ENCODE data around the gene SOS2.

Gene SOS2

DNA sequence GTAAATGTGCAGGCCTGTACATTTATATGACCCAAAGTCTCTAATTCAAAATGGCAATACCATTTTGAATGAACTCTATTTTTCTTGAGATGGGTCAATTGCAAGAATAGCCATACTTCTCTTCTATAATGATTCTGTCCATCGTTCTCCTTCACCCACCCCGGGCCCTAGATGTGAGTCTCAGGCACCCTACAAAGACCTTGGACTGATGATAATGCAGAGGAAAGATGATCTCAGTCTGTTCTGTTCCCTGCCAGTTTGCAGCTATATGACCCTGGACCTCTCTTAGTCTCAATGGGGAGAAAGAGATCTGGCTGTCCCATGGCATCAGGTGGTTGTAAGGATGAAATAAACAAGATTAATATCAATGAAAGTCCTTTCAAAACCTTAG, 145.1 kb downstream of the SOS2 start:
- TF ChIP-seq EZH2 (IDR thresholded peaks at IDR 0.05; ENCODE audit: borderline replicate concordance, low read length): no peak
- TF ChIP-seq, protein P1, sequence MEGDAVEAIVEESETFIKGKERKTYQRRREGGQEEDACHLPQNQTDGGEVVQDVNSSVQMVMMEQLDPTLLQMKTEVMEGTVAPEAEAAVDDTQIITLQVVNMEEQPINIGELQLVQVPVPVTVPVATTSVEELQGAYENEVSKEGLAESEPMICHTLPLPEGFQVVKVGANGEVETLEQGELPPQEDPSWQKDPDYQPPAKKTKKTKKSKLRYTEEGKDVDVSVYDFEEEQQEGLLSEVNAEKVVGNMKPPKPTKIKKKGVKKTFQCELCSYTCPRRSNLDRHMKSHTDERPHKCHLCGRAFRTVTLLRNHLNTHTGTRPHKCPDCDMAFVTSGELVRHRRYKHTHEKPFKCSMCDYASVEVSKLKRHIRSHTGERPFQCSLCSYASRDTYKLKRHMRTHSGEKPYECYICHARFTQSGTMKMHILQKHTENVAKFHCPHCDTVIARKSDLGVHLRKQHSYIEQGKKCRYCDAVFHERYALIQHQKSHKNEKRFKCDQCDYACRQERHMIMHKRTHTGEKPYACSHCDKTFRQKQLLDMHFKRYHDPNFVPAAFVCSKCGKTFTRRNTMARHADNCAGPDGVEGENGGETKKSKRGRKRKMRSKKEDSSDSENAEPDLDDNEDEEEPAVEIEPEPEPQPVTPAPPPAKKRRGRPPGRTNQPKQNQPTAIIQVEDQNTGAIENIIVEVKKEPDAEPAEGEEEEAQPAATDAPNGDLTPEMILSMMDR (IDR thresholded peaks at IDR 0.05; ENCODE audit: low read length): no peak
- Histone ChIP-seq H3K36me3 (ENCODE audit: insufficient read depth, low read length) (no peaks in the 10 kb centered on the region), H3K27me3 (ENCODE audit: insufficient read depth, low read length) (no peaks in the 10 kb centered on the region), H3K4me2 (ENCODE audit: low read length) (no peak overlapping the region), H3K9me3 (ENCODE audit: low read length) (no peaks in the 10 kb centered on the region), H3K4me1 (ENCODE audit: insufficient read depth, low read length, severe bottlenecking) (peaks cover 45% of the 10 kb centered on the region), H2AFZ (ENCODE audit: low read length) (no peak overlapping the region), H4K20me1 (ENCODE audit: insufficient read depth, low read length) (no peaks in the 10 kb centered on the region), H3K79me2 (ENCODE audit: insufficient read depth, low read length) (no peaks in the 10 kb centered on the region), H3K27ac (ENCODE audit: low read depth, low read length, poor library complexity, severe bottlenecking) (peak overlapping the region; percentile 60), H3K9ac (ENCODE audit: low read length) (no peak overlapping the region; the same call in 1 of the 2 replicates), H3K9me2 (ENCODE audit: low read depth, low read length) (no peaks in the 10 kb centered on the region), H3F3A (ENCODE audit: insufficient read depth, low read length) (no peaks in the 10 kb centered on the region), H3K4me3 (ENCODE audit: low read depth, low read length, poor library complexity, severe bottlenecking) (no peak overlapping the region)

DNA sequence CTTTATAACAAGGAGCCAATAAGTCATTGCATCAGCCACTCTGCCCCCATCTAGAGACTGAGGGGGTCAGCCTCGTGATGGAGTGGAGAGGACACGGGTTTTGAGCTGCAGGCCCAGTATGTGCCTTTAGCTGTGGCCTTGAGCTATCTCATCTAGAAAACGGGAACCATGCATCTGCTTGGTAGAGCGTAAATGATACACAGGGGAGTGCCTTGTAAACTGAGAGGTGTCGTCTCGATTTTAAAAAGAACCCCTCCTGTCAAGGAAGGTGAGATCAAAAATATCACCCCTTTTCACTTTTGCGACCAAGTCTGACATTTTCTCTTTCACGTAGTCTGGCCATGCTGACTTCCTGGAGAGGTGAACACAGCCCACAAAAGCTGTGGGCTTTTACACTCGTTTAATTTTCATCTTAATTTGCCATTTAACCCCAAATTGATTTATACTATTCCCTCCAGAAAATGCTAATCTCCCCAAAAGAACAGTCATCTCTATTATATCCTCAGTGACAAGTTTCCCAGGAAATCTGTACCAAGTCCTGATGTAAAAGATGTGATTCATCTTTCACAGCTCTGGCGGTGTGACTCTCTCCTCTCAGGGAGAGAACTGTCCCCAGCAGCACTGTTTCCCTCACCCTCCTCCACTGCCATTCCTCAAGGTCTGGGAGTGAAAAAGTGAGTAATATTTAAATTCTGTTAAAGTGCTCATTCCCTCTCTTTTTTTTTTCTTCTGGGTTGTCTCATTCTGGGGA, 145.6 kb downstream of the SOS2 start:
- Histone ChIP-seq H3K36me3 (ENCODE audit: insufficient read depth, low read length) (no peaks in the 10 kb centered on the region), H3K27me3 (ENCODE audit: insufficient read depth, low read length) (no peaks in the 10 kb centered on the region), H4K20me1 (ENCODE audit: insufficient read depth, low read length) (no peaks in the 10 kb centered on the region), H3K4me3 (ENCODE audit: low read depth, low read length, poor library complexity, severe bottlenecking) (no peak overlapping the region), H3K9ac (ENCODE audit: low read length) (peak overlapping the region; percentile 37; the same call in 1 of the 2 replicates), H3K4me2 (ENCODE audit: low read length) (peak overlapping the region; percentile 47), H3K9me3 (ENCODE audit: low read length) (no peaks in the 10 kb centered on the region), H2AFZ (ENCODE audit: low read length) (peak overlapping the region; percentile 78), H3K9me2 (ENCODE audit: low read depth, low read length) (no peaks in the 10 kb centered on the region), H3F3A (ENCODE audit: insufficient read depth, low read length) (no peaks in the 10 kb centered on the region), H3K4me1 (ENCODE audit: insufficient read depth, low read length, severe bottlenecking) (peaks cover 45% of the 10 kb centered on the region), H3K27ac (ENCODE audit: low read depth, low read length, poor library complexity, severe bottlenecking) (peak overlapping the region; percentile 60), H3K79me2 (ENCODE audit: insufficient read depth, low read length) (no peaks in the 10 kb centered on the region)
- TF ChIP-seq, protein P1 (IDR thresholded peaks at IDR 0.05; ENCODE audit: low read length): no peak
- no peak for TF ChIP-seq EZH2 (IDR thresholded peaks at IDR 0.05; ENCODE audit: borderline replicate concordance, low read length)

DNA sequence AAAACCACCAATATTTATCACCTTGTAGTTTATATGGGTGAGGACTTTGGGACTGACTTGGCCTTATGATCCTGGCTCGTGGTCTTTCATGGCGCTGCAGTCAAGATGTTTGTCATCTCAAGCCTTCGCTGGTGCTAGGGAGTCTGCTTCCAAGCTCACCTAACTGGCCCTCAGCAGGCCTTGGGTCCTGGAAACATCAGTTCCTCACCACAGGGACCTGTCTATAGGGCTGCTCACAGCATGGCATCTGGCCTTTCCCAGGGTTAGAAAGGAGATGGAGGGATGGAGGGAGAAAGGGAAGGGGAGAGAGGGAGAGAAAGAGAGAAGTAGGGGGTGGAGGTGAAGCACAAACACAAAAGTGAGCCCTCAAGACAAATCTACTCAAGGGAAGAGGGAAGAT, 146.7 kb downstream of the SOS2 start:
- Histone ChIP-seq H4K20me1 (ENCODE audit: insufficient read depth, low read length) (no peaks in the 10 kb centered on the region), H3K4me1 (ENCODE audit: insufficient read depth, low read length, severe bottlenecking) (peaks cover 45% of the 10 kb centered on the region), H3K9me3 (ENCODE audit: low read length) (no peaks in the 10 kb centered on the region), H3K36me3 (ENCODE audit: insufficient read depth, low read length) (no peaks in the 10 kb centered on the region), H3K27me3 (ENCODE audit: insufficient read depth, low read length) (no peaks in the 10 kb centered on the region), H3K9ac (ENCODE audit: low read length) (no peak overlapping the region), H3K9me2 (ENCODE audit: low read depth, low read length) (no peaks in the 10 kb centered on the region), H2AFZ (ENCODE audit: low read length) (no peak overlapping the region), H3K27ac (ENCODE audit: low read depth, low read length, poor library complexity, severe bottlenecking) (peak overlapping the region; percentile 60), H3F3A (ENCODE audit: insufficient read depth, low read length) (no peaks in the 10 kb centered on the region), H3K79me2 (ENCODE audit: insufficient read depth, low read length) (no peaks in the 10 kb centered on the region), H3K4me3 (ENCODE audit: low read depth, low read length, poor library complexity, severe bottlenecking) (no peak overlapping the region), H3K4me2 (ENCODE audit: low read length) (no peak overlapping the region)
- no peak for TF ChIP-seq EZH2 (IDR thresholded peaks at IDR 0.05; ENCODE audit: borderline replicate concordance, low read length)
- TF ChIP-seq, protein P1 (IDR thresholded peaks at IDR 0.05; ENCODE audit: low read length): no peak
